Stimulated activated CD8-positive, alpha-beta memory T cell treated with anti-CD3 and anti-CD28 coated beads, Interleukin-15, amount 100 ng/mL, for 24 hours (primary cell): Measurements from ENCODE around the gene TFF2.

ENCODE experiments used
- DNase-seq: peaks from one replicate; pipeline ENCODE4 v3.0.0-alpha.2; 2020; ENCODE audit warnings: low read depth

The TFF2 gene

DNA sequence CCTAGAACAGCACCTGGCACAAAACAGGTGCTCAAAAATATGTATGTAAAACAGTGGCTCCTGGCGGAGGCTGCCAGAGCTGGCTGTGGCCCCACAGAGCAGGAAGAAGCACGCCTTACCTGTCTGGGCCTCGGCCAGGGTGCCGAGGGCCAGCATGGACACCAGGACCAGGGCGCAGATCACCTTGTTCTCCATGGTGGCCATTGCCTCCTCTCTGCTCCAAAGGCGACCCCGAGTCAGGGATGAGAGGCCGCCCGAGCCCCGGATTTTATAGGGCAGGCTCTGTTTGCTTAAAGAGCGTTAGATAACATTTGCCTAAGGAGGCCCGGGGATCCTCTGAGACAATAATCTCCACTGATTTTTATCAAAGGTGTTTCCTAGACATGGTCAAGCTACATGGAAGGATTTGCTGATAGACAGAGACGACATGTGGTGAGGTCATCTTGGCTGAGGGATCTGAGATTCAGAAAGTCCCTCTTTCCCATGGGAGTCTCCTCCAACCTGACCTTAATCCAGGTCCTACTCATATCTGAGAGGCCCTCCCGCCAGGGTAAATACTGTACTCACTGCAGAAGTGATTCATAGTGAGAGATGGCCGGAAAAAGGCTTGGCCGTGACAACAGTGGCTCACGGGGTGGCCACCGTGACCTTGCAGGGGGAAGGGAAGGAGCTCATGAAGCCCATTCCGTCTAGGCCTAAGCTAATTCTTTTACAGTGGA is 15.7 kb upstream of the TFF2 start, which contains the start of gene TFF1:
TFF1 (minus strand) TSS at position 244 of the 719 bp plus-strand sequence; CDS start at position 204, 40 bp downstream.
- no peak for DNase-seq

DNA sequence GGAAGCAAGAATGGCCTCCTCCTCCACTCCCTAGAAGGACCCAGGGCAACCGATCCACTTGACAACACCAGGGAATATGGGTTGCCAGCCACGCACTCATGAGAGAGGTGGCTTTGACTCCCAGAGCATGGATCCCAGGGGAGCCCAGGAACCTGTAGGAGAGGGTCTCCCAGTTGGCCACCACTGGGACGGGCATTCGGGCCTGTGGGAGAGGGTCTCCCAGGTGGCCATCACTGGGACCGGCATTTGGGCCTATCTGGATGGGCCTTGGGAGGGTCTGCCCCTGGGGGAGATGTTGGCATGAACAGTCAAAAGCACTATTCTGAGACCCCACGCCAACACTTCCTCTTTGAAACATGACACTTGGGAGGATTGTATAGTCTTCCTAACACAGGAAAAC is 15.0 kb upstream of the TFF2 start:
- DNase-seq, result no peak

DNA sequence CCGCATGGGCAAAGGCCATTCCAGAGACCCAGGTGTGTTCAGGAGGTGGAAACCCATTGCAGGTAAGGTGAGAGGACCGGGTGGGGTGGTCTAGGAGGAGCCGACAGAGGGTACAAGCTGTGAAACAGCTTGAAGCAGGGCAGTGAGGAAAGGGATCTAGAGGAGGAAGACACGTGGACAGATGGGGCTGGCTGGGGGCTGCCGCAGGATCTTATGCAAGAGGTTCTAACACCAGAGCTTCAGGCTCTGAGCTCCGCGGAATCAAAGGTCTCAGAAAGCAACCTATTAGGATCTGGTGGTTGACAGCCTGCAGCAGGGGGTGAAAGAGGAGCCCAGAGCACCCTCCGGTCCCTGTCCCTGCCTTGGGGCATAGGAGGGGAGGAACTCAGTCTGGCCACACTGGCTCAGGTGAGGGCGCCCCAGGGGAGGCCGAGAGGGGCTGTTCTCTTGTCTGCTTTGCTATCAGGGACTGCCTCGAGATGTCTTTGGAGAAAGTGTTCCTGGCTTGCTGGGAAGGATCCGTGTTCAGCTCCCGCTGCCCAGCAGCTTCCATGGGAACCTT is 13.6 kb upstream of the TFF2 start:
- no peak for DNase-seq

DNA sequence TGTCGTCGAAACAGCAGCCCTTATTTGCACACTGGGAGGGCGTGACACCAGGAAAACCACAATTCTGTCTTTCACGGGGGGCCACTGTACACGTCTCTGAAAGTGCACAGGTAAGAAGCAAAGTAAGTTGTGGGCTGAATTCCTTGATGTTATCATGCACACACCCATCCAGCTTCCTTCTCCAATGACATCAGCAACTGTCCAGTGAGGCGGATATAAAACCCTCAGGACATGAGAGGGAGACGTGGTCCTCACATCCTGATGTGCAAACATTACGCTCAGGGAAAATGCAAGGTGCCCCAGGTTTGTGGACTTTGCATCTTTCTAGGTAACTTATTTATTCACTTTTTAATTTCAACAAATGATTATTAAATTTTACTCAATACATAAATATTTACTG is 12.5 kb upstream of the TFF2 start:
- DNase-seq, result no peak

DNA sequence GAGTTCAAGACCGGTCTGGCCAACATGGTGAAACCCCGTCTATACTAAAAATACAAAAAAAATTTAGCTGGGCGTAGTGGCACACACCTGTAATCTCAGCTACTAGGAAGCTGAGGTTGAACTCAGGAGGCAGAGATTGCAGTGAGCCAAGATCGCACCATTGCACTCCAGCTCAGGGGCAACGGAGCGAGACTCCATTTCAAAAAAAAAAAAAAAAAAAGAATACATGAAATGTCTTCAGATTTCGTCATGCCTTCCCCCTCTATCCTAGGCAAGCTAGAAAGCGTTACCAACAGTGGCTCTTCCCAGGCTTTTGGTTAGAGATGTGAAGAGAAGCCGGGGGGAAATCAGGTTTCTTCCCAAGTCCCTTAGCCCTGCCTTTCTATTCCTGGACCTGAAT is 11.9 kb upstream of the TFF2 start:
- no peak for DNase-seq

DNA sequence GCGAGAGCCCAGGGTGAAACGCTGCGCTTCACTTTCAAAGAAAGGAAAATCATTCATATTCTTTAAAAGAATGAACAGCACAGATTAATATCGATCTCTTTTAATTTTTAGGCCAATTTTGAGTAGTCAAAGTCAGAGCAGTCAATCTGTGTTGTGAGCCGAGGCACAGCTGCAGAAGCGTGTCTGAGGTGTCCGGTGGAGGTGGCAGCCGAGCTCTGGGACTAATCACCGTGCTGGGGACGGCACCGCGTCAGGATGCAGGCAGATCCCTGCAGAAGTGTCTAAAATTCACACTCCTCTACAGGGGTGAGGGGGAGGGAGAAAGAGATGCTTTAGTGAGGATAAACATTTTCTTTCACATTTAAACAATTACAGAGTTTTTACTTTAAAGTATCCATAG is 11.4 kb upstream of the TFF2 start:
- DNase-seq, result no peak

DNA sequence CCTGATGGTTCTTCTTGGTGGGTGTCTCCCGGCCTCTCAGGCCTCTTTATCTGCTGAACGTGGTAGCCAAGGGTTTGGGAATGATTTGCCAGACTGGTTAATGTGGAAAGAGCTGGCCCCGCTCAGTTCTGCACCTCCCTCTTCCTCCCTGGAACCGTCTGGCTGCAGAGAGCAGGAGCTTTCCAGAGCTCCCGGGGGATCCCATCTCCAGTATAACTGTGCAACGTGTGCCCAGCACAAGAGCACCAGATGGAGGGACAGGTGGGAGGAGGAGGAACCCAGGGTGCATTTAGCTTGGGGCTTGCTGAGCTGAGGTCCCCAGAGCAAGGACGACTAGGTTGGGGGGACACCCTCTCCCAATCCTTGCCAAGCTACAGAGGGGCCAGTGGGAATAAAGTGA is 10.5 kb upstream of the TFF2 start:
- DNase-seq, result no peak

DNA sequence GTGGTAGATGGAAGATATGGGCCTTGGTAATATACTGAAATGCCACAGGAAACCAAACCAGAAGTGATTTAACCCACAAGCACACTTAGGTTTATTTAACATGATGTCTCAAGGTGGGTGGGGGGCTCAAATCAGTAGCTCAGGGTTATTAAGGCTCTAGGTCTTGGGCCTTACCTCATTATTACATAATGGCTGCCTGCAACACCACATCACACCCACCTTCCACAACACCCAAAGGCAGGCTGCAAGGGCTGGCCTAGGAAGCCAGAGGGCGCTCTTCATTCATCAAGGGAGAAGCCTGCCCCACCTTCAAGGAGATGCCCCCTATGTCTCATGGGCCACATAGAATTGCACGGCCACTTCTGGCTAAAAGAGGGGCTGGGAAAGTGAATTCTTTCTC is 9.5 kb upstream of the TFF2 start:
- DNase-seq, result no peak

DNA sequence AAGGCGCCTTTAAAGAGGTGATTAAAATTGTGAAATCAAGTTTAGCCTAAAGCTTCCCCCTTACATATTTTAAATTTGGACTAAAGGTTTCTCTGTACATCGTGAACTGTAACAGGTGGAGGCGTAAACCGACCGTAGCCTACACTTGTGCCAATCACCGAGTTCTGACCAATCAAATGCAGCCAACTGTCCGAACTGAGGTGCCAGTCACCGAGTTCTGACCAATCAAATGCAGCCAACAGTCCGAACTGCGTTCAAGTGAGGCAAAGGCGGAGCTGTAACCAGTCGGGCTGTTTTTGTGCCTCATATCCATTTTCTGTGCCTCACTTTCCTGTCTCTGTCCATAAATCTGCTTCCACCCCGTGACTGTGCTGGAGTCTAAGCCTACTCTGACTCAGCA is 8.1 kb upstream of the TFF2 start:
- DNase-seq, result no peak

DNA sequence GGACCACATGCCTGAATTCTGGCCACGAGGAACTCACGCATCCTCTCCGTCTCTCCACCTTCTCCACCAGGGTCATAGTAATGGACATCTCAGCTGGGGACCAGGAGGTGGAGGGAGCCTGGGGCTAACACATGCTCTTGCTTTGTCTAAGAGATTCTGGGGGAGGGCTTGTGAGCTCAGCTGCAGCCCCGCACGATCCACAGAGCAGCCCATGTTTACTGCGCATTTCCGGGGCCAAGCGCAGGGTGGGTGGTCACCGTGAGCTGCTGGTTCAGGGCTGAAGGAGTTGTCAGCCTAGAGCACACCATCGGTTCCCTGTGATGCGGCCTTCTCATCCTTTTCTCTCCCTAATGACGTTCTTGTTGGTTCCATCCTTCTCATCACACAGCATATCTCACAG is 7.5 kb upstream of the TFF2 start:
- no peak for DNase-seq

DNA sequence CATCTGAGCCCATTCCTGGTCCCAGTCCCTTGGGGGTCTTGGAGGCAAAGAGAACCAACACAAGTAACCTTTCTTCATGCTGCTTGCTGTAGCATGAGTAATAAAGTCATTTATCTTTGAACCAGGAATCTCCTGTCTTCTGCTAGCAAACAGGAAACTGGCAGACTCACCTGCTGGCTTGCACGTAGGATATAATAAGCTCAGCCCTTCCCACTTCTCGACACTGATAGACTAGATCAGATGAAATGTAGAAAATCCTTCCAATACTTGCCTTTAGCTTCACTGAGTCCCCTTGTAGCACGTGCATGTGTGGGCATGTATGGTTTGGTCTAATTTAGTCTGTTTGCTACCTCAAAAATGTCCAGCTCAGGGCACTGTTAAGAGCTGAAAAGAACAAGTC is 6.5 kb upstream of the TFF2 start:
- DNase-seq, result no peak

DNA sequence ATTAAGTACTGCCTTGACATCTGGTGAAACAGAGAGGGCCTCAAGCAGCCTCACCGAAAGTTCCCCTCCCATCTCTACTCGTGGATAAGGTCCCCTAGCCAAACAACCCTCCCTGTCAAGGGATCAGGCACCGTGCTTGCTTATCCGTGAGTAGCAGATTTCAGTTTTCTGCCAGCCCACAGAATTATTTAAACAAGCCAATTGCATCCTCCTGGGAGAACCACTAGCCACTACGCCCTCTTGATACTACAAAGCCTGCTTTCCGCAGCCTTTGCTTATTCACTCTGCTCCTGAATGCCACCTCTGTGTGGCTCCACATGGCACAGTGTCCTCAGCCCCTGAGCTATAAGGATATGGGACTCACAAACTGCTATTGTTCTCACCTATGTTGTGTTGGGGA is 5.9 kb upstream of the TFF2 start:
- no peak for DNase-seq

DNA sequence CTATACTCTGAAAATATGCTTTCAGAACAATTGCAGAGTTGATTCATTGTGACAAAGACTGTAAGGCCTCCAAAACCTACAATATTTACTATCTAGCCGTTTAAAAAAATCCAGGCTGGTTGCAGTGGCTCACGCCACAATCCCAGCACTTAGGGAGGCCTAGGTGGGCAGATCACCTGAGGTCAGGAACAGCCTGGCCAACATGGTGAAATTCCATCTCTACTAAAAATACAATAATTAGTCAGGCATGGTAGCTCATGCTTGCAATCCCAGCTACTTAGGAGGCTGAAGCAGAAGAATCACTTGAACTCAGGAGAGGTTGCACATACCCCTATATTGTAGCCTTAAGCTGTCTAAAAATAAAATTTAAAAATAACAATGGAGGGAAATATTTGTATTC is 5.3 kb upstream of the TFF2 start:
- DNase-seq, result no peak

DNA sequence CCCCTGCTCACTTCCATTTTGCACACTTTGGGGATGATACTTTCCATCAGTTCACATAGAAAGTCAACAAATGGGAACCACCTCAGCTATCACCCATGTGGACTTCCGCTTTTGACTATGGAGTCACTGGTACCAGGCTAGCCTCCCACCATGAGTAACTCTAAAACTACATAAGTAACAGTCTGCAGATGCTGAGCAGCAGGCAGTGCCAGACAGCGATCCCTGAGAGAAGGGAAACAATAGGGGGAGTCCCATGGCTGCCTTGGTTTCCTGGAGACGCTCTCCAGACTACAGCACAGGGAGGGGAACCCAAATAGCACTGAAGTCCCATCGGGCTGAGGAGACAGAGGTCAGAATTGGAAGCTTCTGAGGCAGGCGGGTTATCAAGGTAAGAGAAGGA is 2.8 kb upstream of the TFF2 start:
- DNase-seq, result no peak

DNA sequence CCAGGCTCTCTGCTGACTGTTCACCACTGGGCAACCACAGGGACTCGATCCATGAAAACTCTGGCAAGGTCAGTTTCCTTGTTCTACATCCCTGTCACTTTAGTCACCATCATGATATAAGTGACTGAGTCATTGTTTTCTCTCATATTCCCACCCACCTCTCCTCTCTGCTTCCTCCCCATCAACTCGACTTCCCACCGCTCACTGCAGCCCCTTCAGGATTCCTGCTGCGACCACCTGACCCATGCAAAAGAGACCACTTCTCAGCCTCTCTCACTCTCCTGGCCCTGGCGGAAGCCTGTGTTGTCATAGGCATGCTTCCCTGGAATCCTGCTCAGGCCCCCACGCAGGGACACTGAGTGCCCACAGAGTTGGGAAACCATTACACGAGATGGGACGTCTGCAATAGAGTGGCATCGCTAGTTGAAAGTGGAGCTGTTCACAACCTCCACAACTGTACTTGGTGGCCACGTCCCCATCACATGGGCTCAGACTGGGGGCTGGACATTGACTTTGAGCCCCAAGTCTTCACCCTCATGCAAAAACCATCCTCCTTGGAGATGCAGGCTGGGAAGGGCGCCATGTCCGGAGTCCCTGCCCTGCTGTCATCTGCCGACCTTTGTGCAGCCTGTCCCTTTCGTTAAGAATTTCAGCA is 1.8 kb upstream of the TFF2 start:
- no peak for DNase-seq

DNA sequence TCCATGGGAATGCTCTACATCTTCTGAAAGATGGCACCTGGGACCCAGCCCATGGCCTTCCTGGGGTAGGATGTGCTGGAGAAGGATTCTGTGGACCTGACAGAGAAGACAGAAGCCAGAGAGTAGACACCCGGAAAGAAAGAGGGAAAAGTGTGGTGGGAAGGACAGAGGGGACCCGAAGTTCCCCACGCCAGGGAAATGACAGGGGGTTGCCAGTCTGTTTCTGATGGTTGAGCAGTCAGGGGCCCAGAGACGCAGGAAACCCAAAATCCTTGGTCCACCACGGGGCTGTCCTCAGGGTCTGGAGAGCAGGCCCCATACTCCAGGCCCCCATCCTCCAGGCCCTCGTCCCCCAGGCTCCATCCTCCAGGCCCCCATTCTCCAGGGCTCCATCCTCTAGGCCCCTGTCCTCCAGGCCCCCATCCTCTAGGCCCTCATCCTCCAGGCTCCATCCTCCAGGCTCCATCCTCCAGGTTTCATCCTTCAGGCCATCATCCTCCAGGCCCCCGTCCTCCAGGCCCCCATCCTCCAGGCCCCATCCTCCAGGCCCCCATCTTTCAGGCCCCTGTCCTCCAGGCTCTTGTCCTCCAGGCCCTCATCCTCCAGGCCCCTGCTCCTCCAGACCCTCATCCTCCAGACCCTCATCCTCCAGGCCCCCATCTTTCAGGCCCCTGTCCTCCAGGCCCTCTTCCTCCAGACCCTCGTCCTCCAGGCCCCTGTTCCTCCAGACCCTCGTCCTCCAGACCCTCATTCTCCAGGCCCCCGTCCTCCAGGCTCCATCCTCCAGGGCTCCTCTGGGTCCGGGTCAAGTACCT is 1.0 kb upstream of the TFF2 start:
- DNase-seq, result no peak

DNA sequence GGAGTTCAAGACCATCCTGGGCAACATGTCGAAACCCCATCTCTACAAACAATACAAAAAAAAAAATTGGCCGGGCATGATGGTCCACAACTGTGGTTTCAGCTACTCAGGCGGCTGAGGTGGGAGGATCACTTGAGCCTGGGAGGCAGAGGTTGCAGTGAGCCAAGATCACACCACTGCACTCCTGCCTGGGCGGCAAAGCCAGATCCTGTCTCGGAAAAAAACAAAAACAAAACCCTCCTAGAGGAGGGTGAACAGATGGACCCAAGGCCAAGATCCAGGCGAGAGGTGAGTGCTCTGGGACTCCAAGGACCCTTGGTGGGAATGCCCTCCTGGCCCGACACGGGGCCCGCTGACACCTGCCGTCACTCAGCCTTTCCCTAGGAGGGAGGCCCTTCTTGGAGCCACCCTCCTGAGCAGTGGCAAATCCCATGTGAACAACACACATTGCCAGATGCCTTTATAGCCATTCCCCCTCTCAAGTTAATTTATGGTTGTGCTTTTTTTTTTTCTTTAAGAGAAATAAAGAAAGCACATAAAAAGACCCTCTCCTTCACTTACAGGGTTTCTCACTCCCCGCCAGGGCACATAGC is 380 bp downstream of the TFF2 start:
- DNase-seq, result no peak

DNA sequence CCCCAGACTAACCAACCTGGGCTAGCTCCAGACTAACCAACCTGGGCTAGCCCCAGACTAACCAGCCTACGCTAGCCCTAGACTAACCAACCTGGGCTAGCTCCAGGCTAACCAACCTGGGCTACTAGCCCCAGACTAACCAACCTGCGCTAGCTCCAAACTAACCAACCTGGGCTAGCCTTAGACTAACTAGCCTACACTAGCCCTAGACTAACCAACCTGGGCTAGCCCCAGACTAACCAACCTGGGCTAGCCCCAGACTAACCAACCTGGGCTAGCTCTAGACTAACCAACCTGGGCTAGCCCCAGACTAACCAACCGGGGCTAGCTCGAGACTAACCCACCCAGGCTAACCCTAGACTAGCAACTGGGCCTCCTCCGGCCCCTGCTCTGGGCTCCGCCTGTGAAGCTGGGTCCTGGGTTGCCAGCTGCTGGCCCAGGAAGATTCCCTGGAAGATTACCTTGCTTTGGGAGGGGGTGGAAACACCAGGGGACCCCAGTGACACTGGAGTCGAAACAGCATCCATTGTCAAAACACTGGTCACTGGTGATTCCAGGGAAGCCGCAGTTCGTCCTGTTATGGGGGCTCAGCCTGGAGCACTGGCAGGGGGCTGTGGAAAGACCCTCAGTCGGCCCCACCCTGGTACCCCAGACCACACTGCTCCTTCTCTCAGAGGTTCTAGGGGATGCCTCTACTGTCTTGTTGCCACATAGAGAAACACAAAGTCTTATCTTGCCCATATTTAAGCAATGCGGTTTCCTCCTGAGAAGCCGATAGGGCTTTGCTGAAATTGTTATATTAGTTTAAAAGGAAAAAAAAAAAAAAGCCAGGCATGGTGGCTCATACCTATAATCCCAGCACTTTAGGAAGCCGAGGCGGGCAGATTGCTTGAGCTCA is 1.1 kb downstream of the TFF2 start:
- no peak for DNase-seq

DNA sequence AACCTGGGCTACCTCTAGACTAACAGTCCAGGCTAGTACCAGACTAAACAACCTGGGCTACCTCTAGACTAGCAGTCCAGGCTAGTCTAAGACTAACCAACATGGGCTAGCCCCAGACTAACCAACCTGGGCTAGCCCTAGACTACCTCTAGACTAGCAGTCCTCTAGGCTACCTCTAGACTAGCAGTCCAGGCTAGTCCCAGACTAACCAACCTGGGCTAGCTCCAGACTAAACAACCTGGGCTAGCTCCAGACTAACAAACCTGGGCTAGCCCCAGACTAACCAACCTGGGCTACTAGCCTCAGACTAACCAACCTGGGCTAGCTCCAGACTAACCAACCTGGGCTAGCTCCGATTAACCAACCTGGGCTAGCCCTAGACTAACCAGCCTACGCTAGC is 2.0 kb downstream of the TFF2 start:
- no peak for DNase-seq

DNA sequence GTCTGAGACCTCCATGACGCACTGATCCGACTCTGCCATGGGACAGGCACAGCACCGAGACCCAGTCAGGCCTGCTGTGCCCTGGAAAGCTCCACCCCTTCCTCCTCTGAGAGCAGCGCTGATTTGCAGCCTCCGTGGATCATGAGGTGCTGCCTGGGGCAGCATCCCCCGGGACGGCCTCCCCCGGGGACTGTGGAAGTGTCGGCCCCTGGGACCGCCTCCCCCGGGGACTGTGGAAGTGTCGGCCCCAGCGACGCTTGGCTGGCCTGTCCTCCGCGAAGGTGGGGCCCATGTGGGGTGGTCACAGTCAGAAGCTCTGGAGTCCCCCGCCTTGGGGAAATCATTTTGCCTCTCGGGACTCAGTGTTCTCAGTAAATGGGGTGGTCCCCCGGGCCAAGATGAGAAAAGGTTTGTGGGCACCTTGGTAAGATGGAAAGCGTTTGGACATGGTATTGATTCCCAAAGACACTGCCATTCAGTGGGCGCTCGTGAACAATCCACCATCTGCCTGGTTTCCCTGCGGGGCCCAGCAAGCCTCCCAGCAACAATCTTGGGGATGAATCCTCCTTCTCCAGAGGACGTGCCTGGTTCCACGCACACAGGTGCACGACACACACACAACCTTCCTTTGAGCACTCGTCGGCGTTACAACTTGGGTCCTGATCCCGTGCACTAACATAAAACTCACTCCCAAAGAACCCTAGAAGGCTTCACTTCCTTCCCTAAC is 3.0 kb downstream of the TFF2 start:
- DNase-seq, result no peak
